NCI-H2107 (cell line): ENCODE measurements around the gene CD86.
A peak's percentile ranks its signal among the peaks of the same experiment; 100 is the strongest.

Experiments used
- DNase-seq: peaks from one replicate; lab custom pipeline; 2025; lab: John Stamatoyannopoulos, UW

The CD86 gene

DNA sequence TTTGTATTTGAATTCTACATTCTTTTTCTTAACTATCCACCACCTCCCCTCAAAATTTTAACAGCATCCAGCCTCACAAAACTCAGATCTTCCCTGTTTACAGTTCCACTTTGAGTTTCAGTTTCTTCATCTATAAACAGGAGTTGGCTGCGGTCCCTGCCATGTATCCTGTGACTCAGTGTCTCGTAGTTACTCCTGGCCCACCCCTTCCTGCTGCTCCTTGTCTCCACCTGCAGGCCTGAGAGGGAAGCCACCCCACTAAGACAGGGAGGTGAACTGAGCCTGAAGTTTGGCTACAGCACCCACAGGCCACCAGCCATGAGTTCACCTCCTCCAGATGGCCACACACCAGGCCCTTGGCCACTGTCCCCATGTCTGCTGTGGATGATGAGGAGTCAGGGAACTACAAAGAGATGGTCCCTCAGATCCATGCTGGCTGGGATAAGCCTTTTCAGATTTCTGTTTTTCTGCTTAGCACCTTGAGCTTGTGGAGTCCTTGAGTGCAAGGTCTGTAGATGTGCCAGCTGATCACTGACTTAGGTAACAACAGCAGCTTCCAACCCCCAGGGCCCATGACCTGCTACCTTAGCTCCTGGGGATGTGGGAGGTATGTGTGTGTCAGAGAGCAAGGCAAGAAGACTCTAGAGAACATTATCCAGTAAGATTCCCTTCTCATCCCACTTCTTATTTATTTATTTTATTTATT, 37.5 kb downstream of the CD86 start:
- DNase-seq: no peak

DNA sequence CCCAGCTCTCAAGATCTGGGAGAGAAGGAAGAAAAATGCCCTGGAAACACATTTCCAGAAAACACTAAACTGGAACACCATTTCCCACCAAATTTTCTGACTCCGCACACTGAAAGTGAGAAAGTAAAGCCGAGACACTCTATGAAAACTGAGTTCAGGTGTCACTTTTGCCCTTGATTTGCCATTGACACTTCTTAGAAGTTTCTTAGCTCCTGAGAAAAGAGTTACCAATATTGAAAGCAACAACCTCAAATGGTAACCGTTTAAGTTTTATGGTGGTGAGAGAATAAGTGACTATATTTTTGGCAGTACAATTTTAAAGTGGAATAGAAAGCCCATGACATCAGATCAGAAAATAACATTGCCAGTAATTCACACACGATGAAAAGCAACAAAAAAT, 39.0 kb downstream of the CD86 start:
- DNase-seq: no peak

DNA sequence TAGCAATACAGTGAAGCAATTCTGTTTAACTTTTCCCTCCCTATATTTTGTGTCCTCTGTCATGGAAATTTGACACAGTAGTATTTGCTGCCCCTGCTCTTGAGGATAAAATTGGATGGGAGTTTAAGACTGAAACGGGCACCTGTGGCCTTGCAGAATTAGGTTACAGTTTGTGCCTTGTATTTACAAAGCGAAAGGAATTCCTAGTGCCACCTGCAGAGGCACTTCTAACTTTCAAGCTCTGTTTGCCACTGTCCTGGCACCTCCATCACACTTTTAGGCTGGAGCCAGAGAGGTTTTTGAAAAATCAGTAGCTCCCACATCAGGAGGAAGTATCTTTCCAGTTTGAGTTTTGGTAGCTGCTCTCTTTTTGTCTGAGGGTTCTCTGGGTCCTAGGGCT, 39.5 kb downstream of the CD86 start:
- DNase-seq: no peak

- no peak for DNase-seq
Observed at GRCh38 chr3:122097141-122097540, 42.0 kb downstream of the CD86 start.

DNA sequence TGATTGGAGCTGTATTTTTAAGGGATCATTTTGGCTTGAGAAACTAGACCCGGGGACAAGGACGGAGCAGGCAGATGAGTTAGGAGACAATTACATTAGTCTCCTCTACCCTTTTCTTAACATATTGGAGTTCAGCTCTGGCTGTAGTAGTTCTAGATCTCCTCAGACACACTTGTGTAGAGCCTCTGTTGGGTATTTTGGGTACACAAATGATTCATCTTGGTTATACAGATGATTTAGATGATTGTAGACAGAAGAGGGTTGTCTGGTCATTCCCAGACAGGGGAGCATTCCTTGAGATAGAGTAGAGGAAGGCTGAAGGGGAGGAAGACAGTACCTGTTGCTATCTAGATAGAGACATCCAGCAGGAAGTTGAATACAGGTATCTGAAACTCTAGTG, 43.4 kb downstream of the CD86 start:
- no peak for DNase-seq

DNA sequence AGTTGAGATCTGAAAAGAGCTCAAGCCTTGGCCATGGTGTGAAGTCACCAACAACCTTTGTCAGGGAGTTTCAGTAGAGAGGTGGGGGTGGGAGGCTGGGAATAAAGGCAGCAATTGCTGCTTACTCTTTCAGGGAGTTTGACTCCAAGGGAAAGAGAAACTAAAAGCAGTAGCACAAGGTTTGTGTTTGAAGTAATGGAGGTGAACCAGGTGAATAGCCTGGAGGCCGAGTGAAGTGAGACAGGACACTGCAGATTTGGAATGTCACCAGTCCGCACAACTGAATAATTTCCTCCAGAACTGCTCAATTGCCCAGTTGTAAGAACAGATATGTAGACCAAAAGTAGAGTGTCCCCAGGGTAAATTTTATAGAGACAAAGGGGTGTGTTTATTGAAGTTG, 44.1 kb downstream of the CD86 start:
- no peak for DNase-seq

GRCh38 chr3:122100083-122100482, 44.9 kb downstream of the CD86 start:
- no peak for DNase-seq

DNA sequence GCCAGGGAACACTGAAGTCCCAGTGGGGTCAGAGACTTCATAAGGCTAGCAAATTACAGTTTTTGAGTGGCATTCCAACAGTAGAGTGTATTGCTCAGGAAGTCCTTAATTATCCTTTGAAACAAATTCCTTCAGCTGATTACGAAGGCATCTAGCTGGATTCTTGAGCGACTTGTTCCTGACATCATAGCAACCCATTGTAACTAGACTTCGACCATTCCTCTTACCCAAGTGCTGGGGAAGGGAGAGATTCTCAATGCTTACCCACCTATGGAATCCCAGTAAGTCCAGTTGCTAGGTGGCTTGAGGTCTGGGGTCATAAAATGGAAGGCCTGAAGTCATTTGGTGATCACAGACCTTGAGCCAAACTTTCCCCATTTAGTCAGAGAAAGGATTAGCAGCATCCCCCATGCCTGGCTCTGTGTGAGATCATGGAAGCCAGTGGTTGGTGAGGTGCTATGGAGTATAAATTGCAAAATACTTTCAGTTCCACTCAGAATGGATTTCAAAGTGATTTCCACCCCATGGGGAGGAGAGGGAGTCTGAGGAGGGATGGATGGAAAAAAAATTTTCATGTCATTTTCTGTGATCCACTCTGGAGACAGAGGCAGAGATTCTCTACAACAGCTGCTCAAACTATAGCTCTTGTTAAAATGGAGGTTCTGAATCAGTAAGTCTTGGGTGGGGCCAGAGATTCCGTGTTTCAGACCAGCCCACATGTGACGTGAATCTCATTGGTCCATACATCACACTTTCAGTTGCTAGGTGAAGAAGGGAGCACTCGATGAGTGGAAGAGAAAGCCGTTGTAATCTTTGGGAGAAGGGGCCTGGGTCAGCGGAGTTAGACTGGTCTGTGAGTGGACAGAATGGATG, 45.7 kb downstream of the CD86 start:
- no peak for DNase-seq

GRCh38 chr3:122101646-122102045, 46.5 kb downstream of the CD86 start:
- DNase-seq: peak; percentile 51

GRCh38 chr3:122102191-122102935, 47.2 kb downstream of the CD86 start:
- DNase-seq: no peak

DNA sequence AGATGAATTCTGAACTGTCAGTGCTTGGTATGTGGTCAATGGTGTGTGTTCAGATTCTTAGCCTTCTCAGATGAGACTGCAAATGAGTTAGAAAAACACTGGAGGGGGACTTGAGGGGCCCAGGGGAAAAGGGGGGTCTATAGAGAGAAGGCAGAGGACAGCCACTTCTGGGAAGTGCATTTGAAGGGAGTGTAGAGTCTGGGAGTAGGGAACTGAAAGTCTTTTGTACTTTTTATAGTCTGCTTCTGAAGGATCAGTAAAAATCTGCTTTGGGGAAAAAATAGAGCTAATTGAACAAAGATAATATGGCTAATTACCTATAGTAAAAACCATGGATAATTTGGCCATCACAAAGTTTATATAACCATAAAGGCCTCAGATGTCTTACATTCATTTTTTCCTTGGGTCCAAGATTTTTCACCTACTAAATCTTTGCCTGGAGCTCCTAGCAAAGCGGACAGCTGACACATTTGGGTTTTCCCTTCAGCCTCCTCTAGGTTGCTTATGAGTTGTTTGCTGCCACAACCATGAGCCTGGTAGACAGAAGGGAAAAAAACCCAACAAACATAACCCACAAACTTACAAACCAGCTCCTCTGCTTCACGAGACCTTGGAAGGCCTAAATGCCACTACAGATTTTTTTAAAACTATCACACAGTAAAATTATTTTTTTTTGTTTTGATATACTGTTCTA, 48.8 kb downstream of the CD86 start:
- DNase-seq: no peak

- no peak for DNase-seq
Observed at GRCh38 chr3:122104515-122105194, 49.5 kb downstream of the CD86 start.

GRCh38 chr3:122105626-122106025, 50.5 kb downstream of the CD86 start:
- peak; percentile 55 for DNase-seq

GRCh38 chr3:122107171-122107570, 52.0 kb downstream of the CD86 start:
- no peak for DNase-seq

- no peak for DNase-seq
Observed at GRCh38 chr3:122111974-122112373, 56.8 kb downstream of the CD86 start.

DNA sequence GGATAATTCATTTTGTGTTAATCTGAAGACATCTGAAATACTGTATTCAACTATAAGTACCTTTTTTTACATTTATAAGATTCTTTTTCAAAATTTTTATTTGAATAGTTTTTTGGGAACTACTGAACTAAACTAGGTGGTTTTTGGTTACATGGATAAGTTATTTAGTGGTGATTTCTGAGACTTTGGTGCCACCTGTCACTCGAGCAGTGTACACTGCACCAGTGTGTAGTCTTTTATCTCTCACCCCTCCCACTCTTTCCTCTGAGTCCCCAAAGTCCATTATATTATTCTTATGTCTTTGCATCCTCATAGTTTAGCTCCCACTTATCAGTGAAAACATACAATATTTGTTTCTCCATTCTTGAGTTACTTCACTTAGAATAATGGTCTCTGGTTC, 57.6 kb downstream of the CD86 start:
- DNase-seq: no peak

DNA sequence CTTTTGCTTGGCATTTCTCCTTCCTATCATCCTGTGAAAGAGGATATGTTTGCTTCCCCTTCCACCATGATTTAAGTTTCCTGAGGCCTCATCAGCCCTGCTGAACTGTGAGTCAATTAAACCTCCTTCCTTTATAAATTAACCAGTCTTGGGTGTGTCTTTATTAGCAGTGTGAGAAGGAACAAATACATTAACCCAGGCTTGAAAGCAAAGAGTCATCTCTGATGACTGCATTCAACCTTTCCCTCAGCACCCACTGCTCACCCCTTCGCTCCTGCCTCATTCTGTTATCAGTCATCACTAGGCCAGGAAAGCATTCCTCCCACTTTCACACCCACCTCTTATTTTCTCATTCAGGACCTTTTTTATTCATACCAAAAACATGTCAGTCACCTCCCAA, 68.7 kb downstream of the CD86 start:
- DNase-seq: no peak

GRCh38 chr3:122132949-122133540, 77.9 kb downstream of the CD86 start:
- no peak for DNase-seq

- no peak for DNase-seq
Observed at GRCh38 chr3:122146466-122146865, 91.3 kb downstream of the CD86 start.

DNA sequence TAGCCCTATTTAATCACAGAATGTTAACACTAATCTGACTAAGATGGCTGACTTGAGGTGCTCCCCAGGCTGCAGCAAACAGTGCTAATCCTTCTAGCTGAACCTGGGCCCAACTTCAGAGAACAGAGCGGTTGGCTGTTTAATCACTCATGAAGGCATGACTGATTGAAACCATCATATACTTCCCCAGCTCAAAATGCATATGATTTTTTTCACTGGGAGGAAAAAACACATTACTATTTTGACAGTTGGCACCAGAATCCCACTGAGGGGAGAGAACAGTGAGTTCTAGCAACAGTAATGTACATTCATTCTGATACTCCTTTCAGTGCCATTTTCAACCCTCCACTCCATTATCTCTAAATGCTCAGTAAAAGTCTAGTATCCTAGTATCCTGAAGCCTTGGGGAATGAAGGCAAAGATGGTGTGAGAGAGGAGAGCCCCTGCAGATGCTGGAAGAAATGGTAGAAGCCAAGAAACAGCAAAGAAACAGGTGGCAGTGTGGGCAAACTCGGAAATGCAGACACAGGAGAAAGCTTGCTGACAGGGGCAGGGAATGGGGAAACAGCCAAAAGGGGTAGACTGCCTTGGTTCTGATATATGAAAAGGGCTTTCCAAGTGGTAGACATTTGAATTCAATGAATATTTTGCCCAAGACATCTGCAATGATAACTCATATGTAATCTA, 93.9 kb downstream of the CD86 start:
- no peak for DNase-seq

DNA sequence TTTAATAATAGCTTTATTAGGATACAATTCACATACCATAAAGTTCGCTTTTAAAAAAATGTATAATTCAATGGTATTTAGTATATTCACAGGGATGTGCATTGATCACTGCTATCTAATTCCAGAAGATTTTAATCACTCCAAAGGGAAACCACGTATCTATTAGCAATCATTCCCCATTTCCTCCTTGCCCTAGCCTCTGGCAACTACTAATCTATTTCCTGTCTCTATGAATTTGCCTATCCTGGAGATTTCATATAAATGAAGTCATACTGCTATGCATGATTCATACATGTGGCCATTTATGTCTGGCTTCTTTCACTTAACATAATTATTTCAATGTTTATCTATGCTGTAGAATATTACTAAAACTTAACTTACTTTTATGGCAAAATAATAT, 96.3 kb downstream of the CD86 start:
- DNase-seq: no peak
